ENCODE data around the gene SKI.

DNA sequence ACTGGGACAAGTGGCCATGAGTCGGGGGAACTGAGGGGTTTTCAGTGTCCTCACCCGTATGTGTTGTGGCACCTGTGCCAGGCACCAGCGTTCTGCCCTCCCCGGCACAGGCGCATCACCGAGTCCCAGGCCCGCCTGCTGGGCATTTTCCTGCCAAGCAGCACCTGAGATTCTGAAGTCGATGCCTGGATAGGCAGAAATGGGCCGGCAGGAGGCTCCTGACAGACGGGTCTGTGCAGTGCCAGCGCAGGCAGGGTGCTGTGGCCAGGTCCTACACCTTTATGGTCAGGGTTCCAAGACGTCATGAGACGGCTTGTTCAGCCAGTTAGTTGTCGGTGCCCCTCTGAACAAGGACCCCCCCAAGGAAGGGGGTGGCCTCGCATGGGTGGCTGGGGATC is 44.2 kb upstream of the SKI start:
- TF ChIP-seq CTCF (conservative IDR thresholded peaks at IDR 0.05; ENCODE audit: low read depth in 2 of 2) (no peak), EZH2phosphoT487 (IDR thresholded peaks at IDR 0.05; ENCODE audit: unreplicated experiment) (no peak), CREB1 (CRISPR knock-in tag; IDR thresholded peaks at IDR 0.05; ENCODE audit: low read depth) (no peak), POLR2AphosphoS5 (IDR thresholded peaks at IDR 0.05; ENCODE audit: low read depth) (no peak), ETS1 (IDR thresholded peaks at IDR 0.05) (no peak), STAT1 (IDR thresholded peaks at IDR 0.05; ENCODE audit: unreplicated experiment) (no peak), EZH2 (IDR thresholded peaks at IDR 0.05; ENCODE audit: low read depth, unreplicated experiment) (no peak), JUNB (IDR thresholded peaks at IDR 0.05; ENCODE audit: unreplicated experiment) (no peak), ZNF331 (CRISPR knock-in tag; IDR thresholded peaks at IDR 0.05; ENCODE audit: low read depth) (no peak)
- TF ChIP-seq, protein P1, sequence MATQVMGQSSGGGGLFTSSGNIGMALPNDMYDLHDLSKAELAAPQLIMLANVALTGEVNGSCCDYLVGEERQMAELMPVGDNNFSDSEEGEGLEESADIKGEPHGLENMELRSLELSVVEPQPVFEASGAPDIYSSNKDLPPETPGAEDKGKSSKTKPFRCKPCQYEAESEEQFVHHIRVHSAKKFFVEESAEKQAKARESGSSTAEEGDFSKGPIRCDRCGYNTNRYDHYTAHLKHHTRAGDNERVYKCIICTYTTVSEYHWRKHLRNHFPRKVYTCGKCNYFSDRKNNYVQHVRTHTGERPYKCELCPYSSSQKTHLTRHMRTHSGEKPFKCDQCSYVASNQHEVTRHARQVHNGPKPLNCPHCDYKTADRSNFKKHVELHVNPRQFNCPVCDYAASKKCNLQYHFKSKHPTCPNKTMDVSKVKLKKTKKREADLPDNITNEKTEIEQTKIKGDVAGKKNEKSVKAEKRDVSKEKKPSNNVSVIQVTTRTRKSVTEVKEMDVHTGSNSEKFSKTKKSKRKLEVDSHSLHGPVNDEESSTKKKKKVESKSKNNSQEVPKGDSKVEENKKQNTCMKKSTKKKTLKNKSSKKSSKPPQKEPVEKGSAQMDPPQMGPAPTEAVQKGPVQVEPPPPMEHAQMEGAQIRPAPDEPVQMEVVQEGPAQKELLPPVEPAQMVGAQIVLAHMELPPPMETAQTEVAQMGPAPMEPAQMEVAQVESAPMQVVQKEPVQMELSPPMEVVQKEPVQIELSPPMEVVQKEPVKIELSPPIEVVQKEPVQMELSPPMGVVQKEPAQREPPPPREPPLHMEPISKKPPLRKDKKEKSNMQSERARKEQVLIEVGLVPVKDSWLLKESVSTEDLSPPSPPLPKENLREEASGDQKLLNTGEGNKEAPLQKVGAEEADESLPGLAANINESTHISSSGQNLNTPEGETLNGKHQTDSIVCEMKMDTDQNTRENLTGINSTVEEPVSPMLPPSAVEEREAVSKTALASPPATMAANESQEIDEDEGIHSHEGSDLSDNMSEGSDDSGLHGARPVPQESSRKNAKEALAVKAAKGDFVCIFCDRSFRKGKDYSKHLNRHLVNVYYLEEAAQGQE (IDR thresholded peaks at IDR 0.05; ENCODE audit: unreplicated experiment): no peak

All from GM23338 (cell line).